Measurements from ENCODE around the gene TJP1. TPM values are rescaled to one million over a fixed set of nuclear protein-coding genes. Genes with fewer than 3 reads are reported as not detected.

Gene TJP1
- total RNA-seq, 1 experiment from 2014 or later: 159 TPM

DNA sequence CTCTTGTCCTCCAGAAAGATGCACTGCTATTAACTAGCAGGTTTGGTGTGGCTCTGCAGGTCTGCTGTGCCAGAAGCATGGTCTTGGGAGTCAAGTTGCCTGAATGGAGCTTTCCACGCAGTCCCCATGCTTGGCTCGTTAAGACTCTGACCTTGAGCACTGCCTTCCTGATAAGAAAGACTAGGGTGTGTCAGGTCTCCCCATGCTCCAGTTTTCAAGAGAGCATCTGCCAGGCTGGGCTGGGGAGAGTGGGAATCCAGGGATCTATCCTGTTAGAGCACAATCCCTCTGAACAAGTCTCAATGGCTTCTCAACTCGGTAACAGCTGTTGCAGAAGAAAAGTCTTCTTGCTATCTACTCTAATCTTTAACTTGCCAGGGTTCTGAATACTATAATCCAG is 98.2 kb downstream of the TJP1 start:
- no TSS peak for BruUV-seq (replicated peaks)
- CTCF ChIA-PET: no interaction called here

GRCh38 chr15:29713784-29714183 is 108.5 kb downstream of the TJP1 start:
- H3K79me2 ChIP-seq (ENCODE audit: low read depth): no peaks in the 10 kb centered on the region
- H3K36me3 ChIP-seq (ENCODE audit: low read depth): peaks cover 7% of the 10 kb centered on the region; the same call in 1 of the 2 replicates
- DNase-seq: no peak
- CTCF ChIA-PET: no interaction called here
- no peak overlapping the region for H3K4me2 ChIP-seq
- no peak overlapping the region for H3K27ac ChIP-seq
- no peaks in the 10 kb centered on the region for H3K9me3 ChIP-seq (ENCODE audit: insufficient read depth, low read depth)
- H3F3A ChIP-seq (ENCODE audit: insufficient read depth, low read depth): no peaks in the 10 kb centered on the region
- H3K27me3 ChIP-seq (ENCODE audit: insufficient read depth, low read depth): no peaks in the 10 kb centered on the region
- H4K20me1 ChIP-seq (ENCODE audit: insufficient read depth): no peaks in the 10 kb centered on the region
- intact Hi-C loops (cut with micrococcal nuclease; ENCODE audit: unreplicated experiment): no loop called here
- H3K4me3 ChIP-seq: no peak overlapping the region
- no peaks in the 10 kb centered on the region for H3K9me2 ChIP-seq (ENCODE audit: insufficient read depth)
- no peak overlapping the region for H2AFZ ChIP-seq
- BruUV-seq (replicated peaks): no TSS peak
- TF ChIP-seq EZH2 (IDR thresholded peaks at IDR 0.05; ENCODE audit: low read depth) (no peak), CTCF (conservative IDR thresholded peaks at IDR 0.05) (no peak)
- no peaks in the 10 kb centered on the region for H3K4me1 ChIP-seq (replicated peaks; ENCODE audit: insufficient read depth)
- POLR2A ChIA-PET (ENCODE audit: unreplicated experiment): no interaction called here

More for the DNA sequence above, 98.2 kb downstream of the TJP1 start:
- Histone ChIP-seq H3K9me2 (ENCODE audit: insufficient read depth) (no peaks in the 10 kb centered on the region), H3K79me2 (ENCODE audit: low read depth) (no peaks in the 10 kb centered on the region), H3F3A (ENCODE audit: insufficient read depth, low read depth) (no peaks in the 10 kb centered on the region), H3K4me3 (no peak overlapping the region), H3K27me3 (ENCODE audit: insufficient read depth, low read depth) (no peaks in the 10 kb centered on the region), H3K4me1 (replicated peaks; ENCODE audit: insufficient read depth) (no peaks in the 10 kb centered on the region), H2AFZ (no peak overlapping the region), H4K20me1 (ENCODE audit: insufficient read depth) (no peaks in the 10 kb centered on the region), H3K27ac (no peak overlapping the region), H3K36me3 (ENCODE audit: low read depth) (peaks cover 30% of the 10 kb centered on the region; the same call in 1 of the 2 replicates), H3K4me2 (no peak overlapping the region), H3K9me3 (ENCODE audit: insufficient read depth, low read depth) (no peaks in the 10 kb centered on the region)
- TF ChIP-seq CTCF (conservative IDR thresholded peaks at IDR 0.05) (no peak), EZH2 (IDR thresholded peaks at IDR 0.05; ENCODE audit: low read depth) (no peak)
- intact Hi-C loops (cut with micrococcal nuclease; ENCODE audit: unreplicated experiment): no loop called here
- POLR2A ChIA-PET (ENCODE audit: unreplicated experiment): no interaction called here
- no peak for DNase-seq

DNA sequence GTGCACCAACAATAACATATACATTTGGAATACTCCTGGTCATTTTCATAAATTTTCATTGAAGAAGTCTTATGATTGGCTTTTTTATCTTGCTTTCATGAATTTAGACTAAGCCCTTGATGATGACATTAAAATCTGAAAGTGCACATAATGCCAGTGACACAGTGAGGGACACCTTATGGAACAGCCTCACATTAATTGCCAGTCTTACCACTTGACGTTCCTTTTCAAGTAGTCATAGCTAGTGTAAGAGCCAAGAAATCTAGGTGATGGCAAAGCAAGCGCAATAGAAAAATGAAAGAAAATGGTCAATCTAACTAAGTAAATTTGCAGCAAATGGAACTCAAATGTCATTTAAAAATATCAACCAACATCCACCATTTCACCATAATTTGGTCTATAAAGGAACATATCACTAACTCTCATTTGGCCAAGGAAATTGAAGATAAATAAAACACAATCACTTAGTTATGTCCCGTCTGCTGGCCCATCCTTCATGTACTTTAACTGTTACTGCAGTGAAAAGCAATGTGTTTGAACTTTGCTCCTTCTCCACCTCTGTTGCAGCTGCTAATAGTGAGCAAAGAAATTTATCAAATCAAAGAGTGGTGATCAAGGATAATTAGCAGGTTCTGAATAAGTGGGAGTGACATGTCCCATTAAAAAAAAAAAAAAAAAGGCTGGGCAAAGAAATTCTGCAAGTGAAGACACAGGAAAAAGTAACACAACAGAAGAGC is 110.0 kb downstream of the TJP1 start:
- no peaks in the 10 kb centered on the region for H3K4me1 ChIP-seq (replicated peaks; ENCODE audit: insufficient read depth)
- BruUV-seq (replicated peaks): no TSS peak
- CTCF ChIA-PET: no interaction called here
- no peak overlapping the region for H3K4me2 ChIP-seq
- TF ChIP-seq EZH2 (IDR thresholded peaks at IDR 0.05; ENCODE audit: low read depth): no peak
- TF ChIP-seq CTCF (conservative IDR thresholded peaks at IDR 0.05): no peak
- no peaks in the 10 kb centered on the region for H3F3A ChIP-seq (ENCODE audit: insufficient read depth, low read depth)
- H3K4me3 ChIP-seq: no peak overlapping the region
- no peak for DNase-seq
- H2AFZ ChIP-seq: no peak overlapping the region
- H4K20me1 ChIP-seq (ENCODE audit: insufficient read depth): no peaks in the 10 kb centered on the region
- no peaks in the 10 kb centered on the region for H3K27me3 ChIP-seq (ENCODE audit: insufficient read depth, low read depth)
- H3K36me3 ChIP-seq (ENCODE audit: low read depth): peaks cover 7% of the 10 kb centered on the region; the same call in 1 of the 2 replicates
- H3K27ac ChIP-seq: no peak overlapping the region
- POLR2A ChIA-PET (ENCODE audit: unreplicated experiment): no interaction called here
- intact Hi-C loops (cut with micrococcal nuclease; ENCODE audit: unreplicated experiment): no loop called here
- H3K9me2 ChIP-seq (ENCODE audit: insufficient read depth): no peaks in the 10 kb centered on the region
- no peaks in the 10 kb centered on the region for H3K9me3 ChIP-seq (ENCODE audit: insufficient read depth, low read depth)
- H3K79me2 ChIP-seq (ENCODE audit: low read depth): no peaks in the 10 kb centered on the region

Data from PC-9 (cell line).